Activated CD8-positive, alpha-beta memory T cell treated with anti-CD3 and anti-CD28 coated beads, Interleukin-2, amount 50 U/mL, for 4 hours (primary cell): ENCODE data around the gene KLK13.

Experiments
- DNase-seq: peaks from one replicate; pipeline ENCODE4 v3.0.0-alpha.2; 2020

Gene KLK13

DNA sequence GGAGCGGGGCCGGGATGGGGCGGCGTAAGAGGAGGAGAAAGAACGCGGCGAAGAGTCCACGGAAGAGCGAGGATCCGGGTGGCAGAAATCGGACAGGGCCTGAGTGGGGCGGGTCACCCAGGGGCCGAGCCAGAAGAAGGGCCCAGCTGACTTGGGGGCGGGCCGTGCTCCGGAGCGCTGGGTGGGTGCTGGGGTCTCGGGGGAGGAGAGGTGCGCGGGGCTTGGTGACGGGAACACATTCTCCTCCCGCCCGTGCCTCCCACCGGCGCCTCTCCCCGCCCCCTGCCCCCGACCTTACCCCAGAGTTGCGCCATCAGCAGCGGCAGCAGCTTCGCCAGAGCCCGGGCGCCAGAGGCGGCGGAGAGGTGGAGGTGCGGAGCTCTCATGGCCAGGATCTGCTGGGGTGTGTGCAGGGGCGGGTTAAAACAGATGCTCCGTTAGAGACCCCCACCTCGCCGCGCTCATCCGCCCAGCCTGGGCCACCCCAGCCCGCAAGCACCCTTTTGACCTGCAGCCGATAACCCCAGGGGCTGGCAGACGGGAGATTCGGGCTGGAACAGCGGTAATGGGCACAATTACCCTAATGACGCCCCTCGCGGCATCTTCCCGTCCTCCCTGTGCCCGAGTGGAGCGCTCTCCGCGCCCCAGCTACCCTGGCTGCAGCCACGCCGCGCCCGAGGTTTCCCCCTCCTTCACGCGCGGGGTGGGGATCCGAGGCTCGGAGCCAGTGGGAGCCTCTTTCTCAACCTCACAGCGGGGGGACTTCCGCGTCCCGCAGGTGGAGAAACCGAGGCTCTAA is 45.9 kb downstream of the KLK13 start:
- DNase-seq: no peak

DNA sequence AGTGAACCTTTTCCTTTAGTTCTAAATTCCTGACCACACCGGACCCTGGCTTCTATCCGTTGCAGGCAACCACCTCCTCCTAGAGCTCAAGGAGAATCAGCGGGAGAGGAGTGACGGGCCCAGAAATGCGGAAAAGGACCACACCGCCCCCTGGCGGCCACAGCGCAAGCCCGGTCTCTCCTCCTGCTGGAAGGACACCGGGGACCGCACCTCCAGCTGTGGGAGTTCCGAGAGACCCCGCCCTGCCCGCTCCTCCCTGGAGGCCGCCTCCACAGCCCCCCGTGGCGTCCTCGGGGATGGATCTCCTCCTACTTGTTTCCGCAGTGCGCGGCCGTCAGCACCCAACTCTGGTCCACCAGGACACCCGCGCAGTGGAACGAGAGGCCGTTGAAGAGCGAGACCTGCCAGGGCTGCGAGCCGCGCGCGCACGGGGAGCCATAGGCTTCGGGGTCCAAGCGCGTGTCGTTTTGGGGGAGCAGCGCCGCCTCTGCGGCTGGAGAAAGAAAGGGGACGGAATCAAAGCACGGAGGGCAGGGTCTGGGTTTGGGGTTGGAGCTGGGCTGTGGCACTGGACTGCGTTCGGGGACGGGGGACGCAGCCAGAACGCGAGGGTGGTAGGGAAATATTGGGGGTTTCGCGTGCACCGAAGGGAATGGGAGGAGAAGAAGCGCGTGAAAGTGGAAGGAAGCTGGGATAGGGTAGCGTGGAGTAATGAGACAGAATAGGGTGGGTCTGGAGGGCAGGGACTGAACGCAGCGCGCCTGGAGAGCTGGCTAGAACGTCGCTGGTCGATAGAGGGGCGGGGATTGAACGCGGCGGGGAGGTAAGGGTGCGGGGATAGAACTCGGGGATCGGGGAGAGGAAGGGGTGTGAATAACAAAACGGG is 47.9 kb downstream of the KLK13 start:
- DNase-seq: peak; percentile 52

DNA sequence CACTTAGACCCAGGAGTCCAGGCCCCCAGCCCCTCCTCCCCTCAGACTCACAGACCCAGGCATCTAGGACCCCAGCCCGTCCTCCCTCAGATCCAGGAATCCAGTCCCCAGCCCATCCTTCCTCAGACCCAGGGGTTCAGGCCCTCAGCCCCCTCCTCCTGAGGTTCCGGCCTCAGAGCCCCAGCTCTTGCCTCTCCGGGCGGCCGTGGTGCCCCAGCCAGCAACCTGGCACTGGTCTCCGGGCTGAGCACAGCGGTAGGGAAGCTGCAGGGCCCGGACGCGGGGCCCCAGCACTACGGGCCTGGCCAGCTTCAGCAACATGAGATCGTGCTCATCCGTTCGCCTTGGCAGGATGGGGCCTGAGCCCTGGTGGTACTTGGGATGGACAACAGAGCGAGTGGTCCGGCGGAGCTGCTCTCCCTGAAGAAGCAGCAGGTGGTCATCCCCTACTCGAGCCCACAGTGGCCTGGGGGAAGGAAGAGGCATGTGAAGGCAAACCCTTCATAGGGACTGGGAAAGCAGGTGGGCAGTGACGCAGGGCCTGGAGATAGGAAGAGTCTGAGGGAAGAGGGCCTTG is 49.1 kb downstream of the KLK13 start:
- DNase-seq: no peak

DNA sequence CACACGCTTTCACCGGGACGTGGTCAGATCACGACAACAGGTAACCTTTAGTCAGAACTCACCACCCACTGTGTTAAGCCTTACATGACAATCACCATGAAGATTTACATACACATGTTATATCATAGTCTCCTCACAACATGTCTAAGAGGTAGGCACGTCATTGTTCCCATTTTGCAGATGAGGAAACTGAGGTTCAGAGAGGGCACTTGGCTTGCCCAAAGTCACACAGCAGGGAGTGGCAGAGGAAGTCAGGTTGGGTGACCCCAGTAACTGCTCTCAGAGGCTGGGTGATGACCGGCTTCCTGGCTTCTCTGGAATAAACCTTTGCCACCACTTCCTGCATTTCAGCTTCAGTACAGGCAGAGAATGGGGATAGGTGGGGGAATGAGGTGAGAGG is 50.6 kb downstream of the KLK13 start:
- DNase-seq: no peak

DNA sequence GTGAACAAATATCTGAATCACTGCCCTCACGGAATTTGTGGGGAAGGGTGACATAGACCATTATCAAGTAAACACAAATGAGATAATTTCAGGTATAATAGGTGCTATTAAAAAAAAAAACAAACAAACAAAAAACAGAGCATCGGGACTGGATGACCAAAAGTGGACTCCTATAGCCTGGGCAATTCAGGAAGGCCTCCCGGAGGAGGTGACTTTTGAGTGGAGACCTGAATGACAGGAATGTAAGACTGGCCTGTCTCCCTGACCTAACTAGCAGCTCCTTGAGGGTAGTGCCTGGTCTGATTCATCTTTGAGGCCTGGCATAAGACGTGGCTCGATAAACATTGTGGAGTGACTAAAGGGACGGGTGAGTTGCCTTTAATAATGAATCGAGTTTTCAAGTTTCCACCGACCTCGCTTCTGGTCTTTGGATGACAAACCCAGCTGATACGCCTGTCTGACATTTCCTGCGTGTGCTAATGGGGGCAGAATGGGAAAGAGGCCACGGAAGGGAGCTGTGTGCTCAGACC is 52.2 kb downstream of the KLK13 start:
- DNase-seq: no peak

DNA sequence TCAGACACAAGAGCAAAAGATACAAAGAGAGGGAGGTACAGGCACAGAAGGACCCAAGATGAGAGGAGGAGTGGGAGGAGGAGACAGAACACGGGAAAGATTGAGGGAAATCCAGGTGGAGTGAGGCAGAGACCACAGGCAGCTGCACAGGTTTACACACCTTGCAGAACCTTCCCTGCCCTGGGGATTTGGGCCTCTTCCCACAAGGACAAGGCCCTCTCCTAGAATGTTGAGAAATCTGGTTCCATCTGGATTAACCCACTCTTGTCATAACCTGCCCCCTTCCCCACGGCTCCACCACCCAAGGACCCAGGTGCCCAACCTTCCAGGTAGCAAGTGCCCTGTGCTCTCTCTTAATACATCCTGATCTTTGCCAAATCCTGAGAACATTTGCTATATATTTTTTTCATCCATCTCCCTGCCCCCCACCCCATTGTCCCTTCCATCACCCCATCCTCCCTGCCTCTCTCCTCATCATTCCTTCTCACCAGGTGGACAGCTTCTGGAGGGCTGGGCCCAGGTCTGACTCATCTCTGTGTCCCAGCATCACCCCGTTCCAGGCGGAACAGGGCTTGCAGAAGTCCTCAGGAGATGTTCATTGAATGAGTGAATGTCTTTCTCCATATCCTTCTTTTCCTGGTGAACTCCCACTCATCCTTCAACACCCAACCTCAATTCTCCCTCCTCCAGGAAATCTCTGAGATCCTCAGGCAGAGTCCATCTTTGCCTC is 54.7 kb downstream of the KLK13 start:
- DNase-seq: no peak

DNA sequence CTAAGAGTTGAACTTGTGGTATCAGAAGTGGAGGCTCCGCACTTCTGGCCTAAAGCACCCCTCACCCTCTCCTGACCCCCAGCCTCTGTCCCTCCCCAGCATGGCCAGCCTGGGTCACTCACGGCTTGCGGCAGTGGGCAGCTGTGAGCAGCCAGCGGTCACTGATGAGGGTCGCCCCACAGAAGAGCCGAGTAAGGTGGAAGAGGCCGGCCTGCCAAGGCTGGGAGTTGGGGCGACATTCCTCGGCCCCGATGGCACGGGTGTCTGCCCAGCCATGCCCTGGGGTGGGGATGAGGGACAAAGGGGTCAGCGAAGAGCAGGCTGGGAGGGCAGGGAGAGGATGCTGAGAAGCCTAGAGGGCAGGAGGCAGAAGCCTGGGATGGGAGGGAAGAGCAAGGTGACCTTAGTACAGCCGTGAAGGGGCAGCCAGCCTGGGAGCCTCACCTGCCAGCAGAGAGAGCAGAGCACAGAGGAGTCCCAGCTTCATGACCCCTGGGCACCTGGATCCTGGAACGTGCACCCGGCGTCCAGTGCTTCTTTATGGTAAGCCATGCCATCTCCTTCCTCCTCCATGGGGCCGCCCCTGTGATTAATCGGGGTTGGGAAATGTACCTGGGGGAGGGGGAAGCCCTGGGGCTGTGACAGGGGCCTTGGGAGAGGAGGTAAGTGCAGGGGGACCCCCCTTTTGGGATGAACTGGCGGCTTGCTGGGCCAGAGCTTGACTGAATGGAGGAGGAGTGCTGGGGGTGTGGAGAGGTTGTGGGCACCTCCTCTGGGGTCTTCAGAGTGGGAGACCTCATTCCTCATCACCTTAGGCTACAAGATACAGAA is 55.6 kb downstream of the KLK13 start:
- no peak for DNase-seq

DNA sequence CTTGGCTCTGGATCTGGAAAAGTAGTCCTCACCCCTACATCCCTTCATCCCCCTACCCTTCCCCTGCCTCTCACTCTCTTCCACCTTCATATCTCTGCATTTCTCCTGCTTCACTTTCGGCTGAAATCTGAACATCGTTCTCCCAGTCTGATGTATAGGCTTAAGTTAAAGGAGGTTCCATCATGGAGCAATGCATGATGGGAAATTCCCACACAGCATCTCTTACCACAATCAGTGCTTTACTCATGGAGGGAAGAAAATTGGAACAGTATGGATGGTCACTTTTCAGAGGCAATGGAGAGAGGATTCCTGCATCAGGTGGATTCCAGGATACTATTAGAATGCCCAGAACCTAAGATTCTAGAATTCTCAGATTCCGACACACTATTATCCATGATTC is 57.4 kb downstream of the KLK13 start:
- DNase-seq: no peak

DNA sequence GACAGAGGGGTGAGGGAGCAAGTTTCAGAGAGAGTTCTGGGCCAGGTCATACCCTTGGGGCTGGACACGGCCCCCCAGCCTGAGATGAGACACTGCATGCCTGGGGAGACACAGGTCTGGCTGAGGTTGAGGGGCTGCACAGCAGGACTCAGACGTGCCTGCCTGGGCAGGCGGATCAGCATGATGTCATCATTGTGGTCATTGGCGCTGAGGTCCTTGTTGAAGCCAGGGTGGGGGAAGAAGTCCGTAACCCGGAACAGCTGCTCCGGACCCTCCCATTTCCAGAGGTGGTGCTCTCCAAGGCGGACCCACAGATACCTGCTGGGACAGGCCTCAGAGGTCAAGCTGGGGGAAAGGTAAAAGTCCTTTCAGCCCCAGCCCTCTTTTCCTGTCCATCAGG is 58.5 kb downstream of the KLK13 start:
- DNase-seq: no peak
